DND-41 (cell line): Measurements from ENCODE around the gene L3MBTL4.
"Not testable (repeated sequence)": the region's sequence is repeated elsewhere in the genome, so short reads cannot be mapped to it uniquely, and the experiment has no call there.

Experiments
- ATAC-seq: fragments of 200-7000 bp; cut with Tn5 transposase; 3 replicates; pipeline ENCODE4 v1.9.1; 2021; ENCODE audit warnings: low read depth; ENCODE audit not compliant: insufficient read depth
- DNase-seq: peaks from one replicate; pipeline ENCODE4 v3.0.0-alpha.2; 2020
- H2AFZ ChIP-seq: 2 replicates; pipeline ENCODE4 v1.6.0; 2012; ENCODE audit warnings: low read depth, low read length
- H3K27ac ChIP-seq: 2 replicates; pipeline ENCODE4 v1.5.1; 2012; ENCODE audit warnings: low read length, inconsistent platforms
- H3K27me3 ChIP-seq: fragments of 200-600 bp; sonication (generic); 2 replicates; pipeline ENCODE4 v1.6.0; 2012; ENCODE audit warnings: low read length, mild to moderate bottlenecking, inconsistent platforms; ENCODE audit not compliant: insufficient read depth, poor library complexity
- H3K36me3 ChIP-seq: 2 replicates; pipeline ENCODE4 v1.5.1; 2012; ENCODE audit warnings: low read length, inconsistent platforms; ENCODE audit not compliant: insufficient read depth
- H3K4me1 ChIP-seq: 2 replicates; pipeline ENCODE4 v1.5.1; 2012; ENCODE audit warnings: mild to moderate bottlenecking, low read length; ENCODE audit not compliant: insufficient read depth
- H3K4me2 ChIP-seq: 2 replicates; pipeline ENCODE4 v1.6.0; 2012; ENCODE audit warnings: mild to moderate bottlenecking, moderate library complexity, low read length, inconsistent platforms; ENCODE audit not compliant: insufficient read depth
- H3K4me3 ChIP-seq, 2 experiments: fragments of 200-600 bp in 1 of 2; shearing (Covaris generic) in 1 of 2; 2 replicates each; pipeline ENCODE4 v1.5.1; 2012 to 2016; ENCODE audit warnings: inconsistent platforms in 2 of 2, low read length in 2 of 2, mild to moderate bottlenecking in 2 of 2, low read depth in 1 of 2, moderate library complexity in 1 of 2
- H3K79me2 ChIP-seq: 2 replicates; pipeline ENCODE4 v1.6.0; 2012; ENCODE audit warnings: low read length, inconsistent platforms; ENCODE audit not compliant: insufficient read depth
- H3K9ac ChIP-seq: 2 replicates; pipeline ENCODE4 v1.6.0; 2012; ENCODE audit warnings: low read depth, mild to moderate bottlenecking, inconsistent platforms, low read length, moderate library complexity
- H3K9me3 ChIP-seq: 2 replicates; pipeline ENCODE4 v1.5.1; 2012; ENCODE audit warnings: low read length, moderate library complexity, mild to moderate bottlenecking, inconsistent platforms; ENCODE audit not compliant: insufficient read depth, severe bottlenecking
- H4K20me1 ChIP-seq: 2 replicates; pipeline ENCODE4 v1.6.0; 2012; ENCODE audit warnings: low read length; ENCODE audit not compliant: insufficient read depth
- EZH2 ChIP-seq: IDR thresholded peaks from 3 replicates; pipeline ENCODE4 v1.6.1; 2012; ENCODE audit warnings: borderline replicate concordance, low read depth, mild to moderate bottlenecking, moderate library complexity, low read length, inconsistent platforms; ENCODE audit not compliant: severe bottlenecking
- TF ChIP-seq, protein P1 (sequence below): IDR thresholded peaks from 2 replicates; pipeline ENCODE4 v1.5.1; 2012; ENCODE audit warnings: borderline replicate concordance, low read length, moderate library complexity, mild to moderate bottlenecking; ENCODE audit not compliant: poor library complexity, severe bottlenecking; ENCODE audit errors: extremely low read depth

L3MBTL4 gene

DNA sequence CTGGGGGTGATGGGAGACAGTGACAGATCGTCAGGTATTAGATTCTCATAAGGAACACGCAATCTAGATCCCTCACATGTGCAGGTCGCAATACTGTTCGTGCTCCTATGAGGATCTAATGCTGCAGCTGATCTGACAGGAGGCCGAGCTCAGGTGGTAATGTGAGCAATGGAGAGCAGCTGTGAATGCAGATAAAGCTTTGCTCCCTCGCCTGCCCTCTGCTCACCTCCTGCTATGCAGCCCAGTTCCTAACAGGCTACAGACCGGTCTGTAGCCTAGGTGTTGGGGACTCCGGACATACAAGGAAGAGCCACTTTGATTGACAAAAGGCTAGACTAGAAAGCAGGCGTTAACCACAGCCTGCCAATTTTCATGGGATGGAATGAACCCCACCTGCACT lies 335.8 kb downstream of the L3MBTL4 start:
- no peak overlapping the region for H2AFZ ChIP-seq
- H3K36me3 ChIP-seq, result no peaks in the 10 kb centered on the region
- DNase-seq (no peak), ATAC-seq (no peak)
- H3K4me1 ChIP-seq, result no peaks in the 10 kb centered on the region
- no peaks in the 10 kb centered on the region for H3K27me3 ChIP-seq
- no peak for TF ChIP-seq EZH2
- TF ChIP-seq, protein P1, sequence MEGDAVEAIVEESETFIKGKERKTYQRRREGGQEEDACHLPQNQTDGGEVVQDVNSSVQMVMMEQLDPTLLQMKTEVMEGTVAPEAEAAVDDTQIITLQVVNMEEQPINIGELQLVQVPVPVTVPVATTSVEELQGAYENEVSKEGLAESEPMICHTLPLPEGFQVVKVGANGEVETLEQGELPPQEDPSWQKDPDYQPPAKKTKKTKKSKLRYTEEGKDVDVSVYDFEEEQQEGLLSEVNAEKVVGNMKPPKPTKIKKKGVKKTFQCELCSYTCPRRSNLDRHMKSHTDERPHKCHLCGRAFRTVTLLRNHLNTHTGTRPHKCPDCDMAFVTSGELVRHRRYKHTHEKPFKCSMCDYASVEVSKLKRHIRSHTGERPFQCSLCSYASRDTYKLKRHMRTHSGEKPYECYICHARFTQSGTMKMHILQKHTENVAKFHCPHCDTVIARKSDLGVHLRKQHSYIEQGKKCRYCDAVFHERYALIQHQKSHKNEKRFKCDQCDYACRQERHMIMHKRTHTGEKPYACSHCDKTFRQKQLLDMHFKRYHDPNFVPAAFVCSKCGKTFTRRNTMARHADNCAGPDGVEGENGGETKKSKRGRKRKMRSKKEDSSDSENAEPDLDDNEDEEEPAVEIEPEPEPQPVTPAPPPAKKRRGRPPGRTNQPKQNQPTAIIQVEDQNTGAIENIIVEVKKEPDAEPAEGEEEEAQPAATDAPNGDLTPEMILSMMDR, result no peak
- no peaks in the 10 kb centered on the region for H3K79me2 ChIP-seq
- H3K4me2 ChIP-seq, result no peak overlapping the region
- H4K20me1 ChIP-seq, result no peaks in the 10 kb centered on the region
- H3K9ac ChIP-seq, result no peak overlapping the region
- H3K27ac ChIP-seq, result no peak overlapping the region
- no peaks in the 10 kb centered on the region for H3K9me3 ChIP-seq
- no peak overlapping the region for H3K4me3 ChIP-seq

DNA sequence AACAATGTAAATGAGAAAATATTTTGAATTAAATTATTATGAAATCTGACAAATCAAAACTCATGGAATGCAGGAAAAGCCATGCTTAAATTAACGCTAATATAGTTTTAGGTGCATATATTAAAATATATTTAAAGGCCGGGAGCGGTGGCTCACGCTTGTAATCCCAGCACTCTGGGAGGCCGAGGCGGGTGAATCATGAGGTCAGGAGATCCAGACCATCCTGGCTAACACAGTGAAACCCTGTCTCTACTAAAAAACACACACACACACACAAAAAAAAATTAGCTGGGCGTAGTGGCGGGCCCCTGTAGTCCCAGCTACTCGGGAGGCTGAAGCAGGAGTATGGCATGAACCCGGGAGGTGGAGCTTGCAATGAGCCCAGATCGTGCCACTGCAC lies 342.3 kb downstream of the L3MBTL4 start:
- H3K9me3 ChIP-seq, H3K27me3 ChIP-seq, H3K4me1 ChIP-seq, H2AFZ ChIP-seq, H3K27ac ChIP-seq, H3K36me3 ChIP-seq, H3K79me2 ChIP-seq, H3K4me2 ChIP-seq, ATAC-seq, H4K20me1 ChIP-seq, DNase-seq, H3K4me3 ChIP-seq, H3K9ac ChIP-seq: not testable (repeated sequence)

DNA sequence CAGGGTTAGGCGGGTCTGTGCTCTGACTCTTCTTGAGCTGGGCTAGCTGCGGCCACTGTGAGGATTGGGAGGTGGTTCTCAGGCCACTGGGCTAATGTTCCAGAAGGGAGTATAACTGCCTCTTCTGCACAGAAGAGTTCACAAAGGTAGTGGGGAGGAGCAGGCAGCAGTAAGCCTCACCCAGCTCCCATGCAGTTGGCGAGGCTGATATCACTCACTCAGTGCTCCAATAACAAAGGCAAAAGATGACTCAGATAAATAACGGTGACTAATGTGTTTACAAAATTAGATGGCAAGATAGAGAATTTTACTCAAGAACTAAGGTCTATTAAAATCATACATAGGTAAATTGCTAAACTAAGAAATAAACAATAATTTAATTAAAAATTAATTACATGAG lies 345.2 kb downstream of the L3MBTL4 start:
- Histone ChIP-seq H3K27me3 (no peaks in the 10 kb centered on the region), H3K9me3 (no peaks in the 10 kb centered on the region), H3K36me3 (no peaks in the 10 kb centered on the region), H3K4me1 (no peaks in the 10 kb centered on the region), H3K4me2 (no peak overlapping the region), H2AFZ (no peak overlapping the region), H4K20me1 (no peaks in the 10 kb centered on the region), H3K9ac (no peak overlapping the region), H3K27ac (no peak overlapping the region), H3K79me2 (no peaks in the 10 kb centered on the region), H3K4me3 (no peak overlapping the region)
- TF ChIP-seq, protein P1, result no peak
- no peak for TF ChIP-seq EZH2
- DNase-seq (no peak), ATAC-seq (no peak)

DNA sequence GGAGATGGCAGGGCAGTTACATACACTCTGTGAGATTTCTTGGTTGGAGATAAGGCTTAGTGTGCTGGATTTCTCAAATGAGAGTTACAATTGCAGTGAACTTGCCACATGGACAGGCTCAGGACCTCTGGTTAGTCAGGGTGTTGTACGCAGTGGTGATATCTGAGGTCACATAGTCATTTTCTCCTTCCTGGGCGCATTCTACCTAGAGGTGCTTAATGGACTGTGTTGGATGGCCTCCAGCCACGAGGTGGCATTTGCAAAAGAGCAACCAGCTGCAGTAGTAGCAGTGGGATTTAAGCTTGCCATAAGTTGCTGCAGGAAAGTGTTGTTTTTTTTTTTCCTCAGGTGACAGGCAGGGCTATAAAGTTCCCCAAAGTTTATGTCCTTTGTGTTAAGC lies 345.6 kb downstream of the L3MBTL4 start:
- no peaks in the 10 kb centered on the region for H3K79me2 ChIP-seq
- no peak overlapping the region for H3K4me2 ChIP-seq
- no peaks in the 10 kb centered on the region for H4K20me1 ChIP-seq
- H3K9me3 ChIP-seq, result no peaks in the 10 kb centered on the region
- H3K27ac ChIP-seq, result no peak overlapping the region
- no peak overlapping the region for H3K4me3 ChIP-seq
- no peaks in the 10 kb centered on the region for H3K27me3 ChIP-seq
- no peak for ATAC-seq
- DNase-seq, result no peak
- H2AFZ ChIP-seq, result no peak overlapping the region
- TF ChIP-seq EZH2, result no peak
- TF ChIP-seq, protein P1, result no peak
- no peaks in the 10 kb centered on the region for H3K36me3 ChIP-seq
- H3K4me1 ChIP-seq, result no peaks in the 10 kb centered on the region
- no peak overlapping the region for H3K9ac ChIP-seq
